GM21390 (cell line): ENCODE results near the gene PPIF.
A peak's percentile ranks its signal among the peaks of the same experiment; 100 is the strongest.

Source experiments
- ATAC-seq: cut with Tn5 transposase; IDR thresholded peaks from one replicate; pipeline ENCODE4 v1.9.1; 2021; ENCODE audit not compliant: unreplicated experiment

The PPIF gene

GRCh38 chr10:79347894-79348639 lies 798 bp downstream of the PPIF start:
- peak; percentile 59 for ATAC-seq

GRCh38 chr10:79348640-79348988 lies 1.3 kb downstream of the PPIF start:
- ATAC-seq, result no peak

GRCh38 chr10:79349072-79349491 lies 1.8 kb downstream of the PPIF start:
- ATAC-seq, result no peak

DNA sequence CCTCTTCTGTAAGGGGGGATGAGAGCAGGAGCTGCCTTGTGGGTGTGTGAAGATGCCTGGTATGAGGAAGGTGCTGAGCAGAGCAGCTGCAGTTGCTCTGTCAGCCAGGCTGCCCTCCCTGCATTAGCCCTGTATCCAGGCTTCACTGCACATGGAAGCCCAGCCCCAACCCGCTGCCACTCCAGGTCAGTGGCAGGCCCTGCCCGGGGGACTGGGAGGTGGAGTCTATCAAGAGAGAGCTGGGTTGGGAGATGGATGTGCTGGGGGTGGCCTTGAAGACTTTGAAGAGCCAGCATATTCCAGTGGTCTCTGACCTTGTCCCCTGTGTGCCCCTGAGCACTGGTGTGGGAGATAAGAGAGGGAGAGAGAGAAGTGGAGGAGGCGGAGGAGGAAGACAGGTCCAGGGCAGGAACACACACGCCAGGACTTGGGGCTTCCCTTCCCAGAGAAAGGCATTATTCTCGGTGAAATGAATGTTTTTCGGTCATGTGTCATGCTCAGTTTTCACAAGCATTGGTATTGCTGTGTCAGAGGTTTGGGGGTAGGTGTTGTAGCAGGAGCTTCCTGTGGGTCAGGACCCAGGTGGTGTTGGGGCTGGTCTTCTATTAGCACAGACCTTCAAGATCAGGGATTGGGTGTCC lies 2.6 kb downstream of the PPIF start:
- no peak for ATAC-seq

DNA sequence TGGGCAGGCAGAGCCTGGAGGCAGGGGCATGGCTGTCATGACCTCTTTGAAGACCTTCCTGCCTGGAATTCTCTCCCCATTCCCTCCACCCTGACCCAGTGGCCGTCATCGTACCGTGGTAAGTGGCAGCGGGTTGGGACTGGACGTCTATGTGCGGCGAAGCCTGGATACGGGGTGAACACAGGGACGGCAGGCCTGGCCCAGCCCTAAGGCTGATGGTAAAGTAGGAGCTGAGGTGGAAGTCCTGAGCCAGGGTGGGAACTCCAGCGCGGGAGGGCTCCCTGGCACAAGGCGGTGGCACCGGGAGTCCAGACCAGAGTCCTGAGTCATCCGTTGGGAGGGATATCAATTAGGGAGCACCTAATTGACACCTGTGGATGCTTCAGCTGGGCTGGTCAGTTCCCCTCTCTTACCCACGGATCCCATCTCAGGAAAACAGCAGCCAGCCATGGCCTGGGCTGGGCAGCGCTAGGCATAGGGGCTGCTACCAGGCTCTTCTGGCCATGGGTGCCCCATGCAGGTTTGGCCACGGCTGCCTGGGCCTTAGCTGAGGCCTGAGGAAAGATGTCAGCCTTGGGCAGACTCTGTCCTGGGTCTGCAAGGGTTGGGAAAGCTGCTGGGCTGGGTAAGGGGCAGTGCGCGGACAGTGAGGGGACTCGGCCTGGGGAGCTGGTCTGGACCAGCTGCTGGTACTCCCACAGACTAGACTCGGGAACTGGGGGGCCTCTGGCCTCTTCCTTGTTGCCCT lies 3.3 kb downstream of the PPIF start:
- no peak for ATAC-seq

DNA sequence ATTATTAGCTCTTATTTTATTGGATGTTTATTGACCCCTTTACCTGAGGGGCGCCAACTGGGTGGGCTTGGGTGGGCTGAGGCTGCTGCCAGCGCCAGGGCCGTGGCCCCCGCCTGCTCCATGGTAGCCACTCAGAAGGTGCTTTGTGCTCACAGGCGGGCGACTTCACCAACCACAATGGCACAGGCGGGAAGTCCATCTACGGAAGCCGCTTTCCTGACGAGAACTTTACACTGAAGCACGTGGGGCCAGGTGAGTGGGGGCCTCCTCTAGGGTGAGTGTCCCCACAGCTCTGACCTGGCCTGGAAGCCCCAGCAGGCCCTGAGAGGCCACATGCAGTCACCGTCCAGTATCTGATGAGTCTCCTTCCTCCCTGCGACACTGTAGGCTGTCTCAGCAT lies 4.1 kb downstream of the PPIF start:
- no peak for ATAC-seq

GRCh38 chr10:79352035-79352877 lies 5.0 kb downstream of the PPIF start:
- ATAC-seq, result no peak

DNA sequence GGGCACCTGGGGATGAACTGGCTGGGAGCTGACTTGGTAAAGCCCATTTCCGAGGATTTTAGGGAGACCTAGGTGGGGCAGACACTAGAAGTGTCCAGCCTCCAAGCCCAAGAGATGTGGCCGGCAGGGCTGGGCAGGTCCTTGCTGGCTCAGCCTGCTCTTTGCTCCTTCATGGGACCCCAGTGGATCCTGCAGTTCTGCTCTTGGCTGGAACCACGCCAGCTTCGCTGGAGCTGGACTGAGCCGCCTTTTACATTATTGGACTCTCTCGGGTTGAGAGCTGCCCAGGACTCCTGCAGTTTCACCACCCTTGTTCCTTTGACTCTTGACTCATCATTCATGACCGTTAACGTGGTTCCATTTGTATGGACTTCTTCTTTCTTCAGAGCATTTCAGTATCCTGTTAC lies 5.7 kb downstream of the PPIF start:
- no peak for ATAC-seq

DNA sequence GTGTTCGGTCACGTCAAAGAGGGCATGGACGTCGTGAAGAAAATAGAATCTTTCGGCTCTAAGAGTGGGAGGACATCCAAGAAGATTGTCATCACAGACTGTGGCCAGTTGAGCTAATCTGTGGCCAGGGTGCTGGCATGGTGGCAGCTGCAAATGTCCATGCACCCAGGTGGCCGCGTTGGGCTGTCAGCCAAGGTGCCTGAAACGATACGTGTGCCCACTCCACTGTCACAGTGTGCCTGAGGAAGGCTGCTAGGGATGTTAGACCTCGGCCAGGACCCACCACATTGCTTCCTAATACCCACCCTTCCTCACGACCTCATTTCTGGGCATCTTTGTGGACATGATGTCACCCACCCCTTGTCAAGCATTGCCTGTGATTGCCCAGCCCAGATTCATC lies 6.5 kb downstream of the PPIF start:
- no peak for ATAC-seq

- ATAC-seq, result no peak
Measured at GRCh38 chr10:79354141-79354540, 6.9 kb downstream of the PPIF start.

DNA sequence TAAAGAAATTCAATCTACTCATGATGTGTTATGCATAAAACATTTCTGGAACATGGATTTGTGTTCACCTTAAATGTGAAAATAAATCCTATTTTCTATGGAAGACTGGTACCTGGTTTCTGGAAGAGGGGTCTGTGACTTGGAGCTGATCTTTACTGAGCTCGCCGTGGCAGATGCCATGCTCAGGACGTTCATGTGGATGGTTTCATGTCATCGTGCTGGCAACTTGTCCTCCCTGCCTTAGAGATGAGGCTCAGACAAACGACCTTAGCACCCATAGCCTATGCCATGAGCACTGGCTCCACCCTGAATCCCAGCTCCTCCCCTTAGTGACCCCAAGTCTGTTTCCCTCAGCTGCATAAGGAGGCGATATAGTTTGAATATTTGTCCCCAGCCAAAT lies 7.3 kb downstream of the PPIF start:
- ATAC-seq, result no peak

DNA sequence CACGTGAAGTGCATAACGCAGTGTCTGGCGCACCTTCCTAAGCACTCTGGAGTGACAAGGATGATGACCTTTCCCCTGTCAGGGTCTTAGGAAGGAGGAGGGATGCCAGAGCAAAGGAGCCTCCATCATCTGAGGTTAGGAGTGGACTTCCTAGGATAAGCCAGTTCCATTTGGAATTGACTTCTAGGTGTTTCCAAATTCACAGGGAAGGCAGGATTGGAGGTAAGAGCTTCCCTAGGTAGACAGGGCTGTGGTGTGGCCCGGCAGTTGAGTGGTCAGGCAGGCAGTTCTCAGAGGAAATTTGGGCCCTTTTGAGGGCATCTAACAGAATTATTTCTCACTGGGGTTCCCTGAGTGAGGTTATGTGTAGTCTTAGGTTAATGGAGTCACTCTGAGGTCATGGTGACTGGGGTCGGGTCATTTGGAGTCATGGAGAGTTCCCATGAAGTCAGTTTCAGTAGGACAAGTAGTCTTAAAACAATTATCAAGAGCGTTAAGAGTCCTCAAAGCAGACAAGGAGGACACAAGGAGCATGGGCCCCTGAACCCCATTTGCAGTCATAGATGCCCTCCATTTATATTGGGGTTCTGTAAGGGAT lies 8.2 kb downstream of the PPIF start:
- ATAC-seq, result no peak

DNA sequence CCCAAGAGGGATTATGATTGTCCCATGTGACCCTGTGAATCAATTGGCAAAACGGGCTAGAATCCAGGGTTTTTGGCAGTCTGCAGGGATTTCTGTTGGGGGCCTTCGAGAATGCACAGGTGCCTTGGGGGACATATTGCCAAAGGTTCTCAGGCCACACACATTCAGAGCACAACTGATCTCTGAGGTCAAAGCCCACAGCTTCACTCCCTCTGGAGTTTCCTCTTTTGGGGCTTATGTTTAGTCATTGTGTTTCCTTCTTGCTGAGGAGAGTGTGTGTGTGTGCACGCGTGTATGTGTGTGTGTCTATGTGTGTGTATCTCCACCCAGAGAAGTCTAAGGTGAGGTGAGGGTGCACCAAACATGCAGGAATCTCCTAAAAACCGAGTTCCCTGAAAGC lies 8.8 kb downstream of the PPIF start:
- no peak for ATAC-seq

DNA sequence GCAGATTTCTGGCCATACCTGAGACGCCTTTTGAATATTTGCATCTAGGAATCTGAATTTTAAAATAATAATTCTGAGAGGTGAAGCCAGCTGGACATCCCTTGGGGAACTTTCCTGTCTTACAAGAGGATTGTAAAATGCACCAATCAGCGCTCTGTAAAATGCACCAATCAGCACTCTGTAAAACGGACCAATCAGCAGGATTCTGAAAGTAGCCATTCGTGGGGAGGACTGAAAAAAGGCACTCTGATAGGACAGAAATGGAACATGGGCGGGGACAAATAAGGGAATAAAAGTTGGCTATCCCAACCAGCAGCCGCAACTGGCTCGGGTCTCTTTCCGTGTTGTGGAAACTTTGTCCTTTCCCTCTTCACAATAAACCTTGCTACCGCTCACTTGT lies 9.9 kb downstream of the PPIF start:
- ATAC-seq, result no peak

GRCh38 chr10:79358811-79359210 lies 11.5 kb downstream of the PPIF start:
- no peak for ATAC-seq

DNA sequence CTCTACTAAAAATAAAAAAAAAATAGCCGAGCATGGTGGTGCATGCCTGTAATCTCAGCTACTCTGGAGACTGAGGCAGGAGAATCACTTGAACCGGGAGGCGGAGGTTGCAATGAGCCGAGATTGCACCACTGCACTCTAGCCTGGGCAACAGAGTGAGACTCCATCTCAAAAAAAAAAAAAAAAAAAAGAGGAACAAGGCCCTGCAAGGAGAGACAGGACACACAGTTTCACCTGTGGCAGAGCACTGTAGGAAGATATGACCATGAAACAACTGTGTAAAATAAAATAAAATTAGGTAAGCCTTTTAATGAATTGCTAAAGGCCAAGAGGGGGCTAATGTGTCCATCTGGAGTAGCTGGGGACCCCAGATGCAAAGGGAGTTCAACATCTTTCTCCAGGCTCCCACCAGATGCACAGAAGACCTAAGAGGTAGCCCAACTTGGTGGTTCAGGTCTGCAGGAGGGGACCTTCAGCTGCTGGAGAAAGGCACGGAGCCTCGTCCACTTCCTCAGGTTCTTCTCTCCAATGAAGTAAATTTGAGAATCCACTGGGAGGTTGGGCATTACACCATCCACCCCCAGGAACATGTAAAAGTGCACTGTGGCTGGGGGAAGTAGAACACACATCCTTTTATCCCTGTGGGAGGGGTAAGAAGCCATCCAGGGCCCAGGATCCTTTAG lies 12.7 kb downstream of the PPIF start:
- no peak for ATAC-seq

GRCh38 chr10:79360499-79361342 lies 13.5 kb downstream of the PPIF start:
- ATAC-seq, result no peak

DNA sequence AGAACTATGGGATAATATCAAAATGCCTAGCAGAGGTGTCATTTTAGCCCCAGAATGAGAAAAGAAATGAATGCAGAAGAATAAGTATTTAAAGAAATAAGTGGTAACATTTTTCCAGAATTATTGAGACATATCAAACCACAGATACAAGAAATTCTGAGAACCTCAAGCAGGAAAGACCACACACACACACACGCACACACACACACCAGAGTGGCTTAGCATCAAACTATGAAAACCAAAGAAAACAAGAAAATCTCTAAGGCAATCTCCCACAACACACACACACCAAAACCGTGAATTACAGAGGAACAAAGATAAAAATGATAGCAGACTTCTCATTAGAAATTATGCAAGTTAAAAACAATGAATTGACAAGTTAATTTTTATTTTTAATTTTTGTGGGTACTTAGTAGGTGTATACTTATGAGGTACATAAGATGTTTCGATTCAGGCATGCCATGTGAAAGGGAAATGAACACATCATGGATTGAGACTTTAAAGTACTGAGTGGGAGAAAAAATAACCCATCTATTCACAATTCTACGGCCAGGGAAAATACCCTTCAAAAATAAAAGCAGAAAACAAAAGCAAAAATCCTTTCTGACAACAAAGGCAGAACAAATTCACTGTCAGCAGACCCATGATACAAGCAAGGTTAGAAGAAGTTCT lies 14.6 kb downstream of the PPIF start:
- no peak for ATAC-seq
